Transverse colon (tissue), 4 donors: ENCODE results near the gene RIMS1.

Experiments
- CTCF ChIP-seq, 5 experiments: fragments of 200-600 bp in 3 of 5; fragments of 450-650 bp in 2 of 5; sonication (generic) in 3 of 5; IDR thresholded peaks; 1 replicate in 2 of 5; 2 replicates in 3 of 5; pipeline ENCODE4 v1.5.1; 2016 to 2017; ENCODE audit warnings: antibody characterized with exemption in 5 of 5, inconsistent platforms in 3 of 5, mild to moderate bottlenecking in 2 of 5, moderate library complexity in 1 of 5
- POLR2A ChIP-seq: fragments of 450-650 bp; IDR thresholded peaks from one replicate; pipeline ENCODE4 v1.6.1; 2016; ENCODE audit warnings: antibody characterized with exemption, mild to moderate bottlenecking, moderate library complexity
- POLR2AphosphoS5 ChIP-seq, 3 donors: sonication (generic); formaldehyde crosslinking; IDR thresholded peaks; one replicate each; pipeline ENCODE4 v1.6.1; 2016; ENCODE audit warnings: antibody characterized with exemption in 3 of 3

GRCh38 chr6:72363844-72364740 lies 477.7 kb downstream of the RIMS1 start:
- no peak for TF ChIP-seq POLR2A
- no peak for TF ChIP-seq CTCF (IDR thresholded peaks at IDR 0.05)
- TF ChIP-seq POLR2AphosphoS5 (IDR thresholded peaks at IDR 0.05): no peak
